ENCODE data around the gene SH3BP4. TPM values are rescaled to one million over a fixed set of nuclear protein-coding genes. Genes with fewer than 3 reads are reported as not detected.

The SH3BP4 gene
- total and polyA plus RNA-seq, 2 of the 13 experiments (the other 11 are each of a cell fraction or from before 2014, with no cell fraction given) = 34.6 to 99.1 TPM

DNA sequence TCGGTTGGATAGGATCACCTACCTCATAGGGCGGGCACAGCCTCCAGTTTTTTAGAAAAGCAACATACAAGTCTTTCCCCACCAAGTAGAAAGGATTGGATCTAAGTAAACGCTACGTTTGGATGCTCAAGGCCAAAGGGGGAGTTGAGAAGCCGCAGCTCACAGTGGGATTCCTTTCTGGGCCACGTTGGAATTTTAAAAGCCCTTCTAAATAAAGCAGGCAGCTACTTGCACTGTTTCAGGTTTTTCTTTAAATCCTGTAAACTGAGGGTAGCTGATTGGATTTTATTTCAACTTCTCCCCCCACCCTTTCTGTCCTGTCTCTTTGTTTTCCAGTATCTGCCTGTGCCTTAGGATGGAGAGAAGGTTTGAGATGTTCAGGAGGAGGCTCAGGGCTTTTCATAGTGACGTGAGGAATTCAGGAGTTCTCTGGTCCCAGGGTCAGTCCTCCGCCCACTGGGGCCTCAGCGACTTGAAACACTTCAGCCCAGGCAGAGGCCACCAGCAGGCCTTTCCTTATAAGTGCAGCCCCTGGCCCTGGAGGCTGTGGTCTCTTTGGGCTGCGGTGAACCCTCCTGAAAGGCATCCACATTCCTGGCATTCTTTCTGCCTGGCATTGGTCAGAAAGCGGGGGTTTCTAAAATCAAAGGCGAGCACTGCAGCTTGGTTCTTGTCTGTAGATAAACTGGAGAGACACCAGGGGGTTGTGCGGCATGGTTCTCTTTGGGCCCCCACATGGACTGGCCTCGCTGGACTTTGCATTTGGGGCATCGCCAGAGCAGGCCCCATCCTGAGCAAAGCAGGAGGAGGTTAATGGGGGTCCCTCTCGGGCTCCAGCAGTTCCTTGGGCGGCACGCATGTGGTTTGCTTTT, 44.5 kb downstream of the SH3BP4 start (continued):
- TF ChIP-seq CBFB (CRISPR knock-in tag; IDR thresholded peaks at IDR 0.05) = no peak
- TF ChIP-seq CHD4 (IDR thresholded peaks at IDR 0.05; ENCODE audit: borderline replicate concordance, low read length) = no peak
- TF ChIP-seq BATF2 (CRISPR knock-in tag; IDR thresholded peaks at IDR 0.05) = no peak
- TF ChIP-seq DRAP1 (CRISPR knock-in tag; IDR thresholded peaks at IDR 0.05) = no peak
- TF ChIP-seq, protein P1, sequence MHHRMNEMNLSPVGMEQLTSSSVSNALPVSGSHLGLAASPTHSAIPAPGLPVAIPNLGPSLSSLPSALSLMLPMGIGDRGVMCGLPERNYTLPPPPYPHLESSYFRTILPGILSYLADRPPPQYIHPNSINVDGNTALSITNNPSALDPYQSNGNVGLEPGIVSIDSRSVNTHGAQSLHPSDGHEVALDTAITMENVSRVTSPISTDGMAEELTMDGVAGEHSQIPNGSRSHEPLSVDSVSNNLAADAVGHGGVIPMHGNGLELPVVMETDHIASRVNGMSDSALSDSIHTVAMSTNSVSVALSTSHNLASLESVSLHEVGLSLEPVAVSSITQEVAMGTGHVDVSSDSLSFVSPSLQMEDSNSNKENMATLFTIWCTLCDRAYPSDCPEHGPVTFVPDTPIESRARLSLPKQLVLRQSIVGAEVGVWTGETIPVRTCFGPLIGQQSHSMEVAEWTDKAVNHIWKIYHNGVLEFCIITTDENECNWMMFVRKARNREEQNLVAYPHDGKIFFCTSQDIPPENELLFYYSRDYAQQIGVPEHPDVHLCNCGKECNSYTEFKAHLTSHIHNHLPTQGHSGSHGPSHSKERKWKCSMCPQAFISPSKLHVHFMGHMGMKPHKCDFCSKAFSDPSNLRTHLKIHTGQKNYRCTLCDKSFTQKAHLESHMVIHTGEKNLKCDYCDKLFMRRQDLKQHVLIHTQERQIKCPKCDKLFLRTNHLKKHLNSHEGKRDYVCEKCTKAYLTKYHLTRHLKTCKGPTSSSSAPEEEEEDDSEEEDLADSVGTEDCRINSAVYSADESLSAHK (CRISPR knock-in tag; IDR thresholded peaks at IDR 0.05; ENCODE audit: borderline replicate concordance) = no peak
- TF ChIP-seq ZNF513 (CRISPR knock-in tag; conservative IDR thresholded peaks at IDR 0.05) = no peak
- no peak for TF ChIP-seq ZNF101 (CRISPR knock-in tag; IDR thresholded peaks at IDR 0.05; ENCODE audit: borderline replicate concordance, low read depth)
- no peak for TF ChIP-seq NR0B2 (CRISPR knock-in tag; IDR thresholded peaks at IDR 0.05)
- peak; percentile 43; the same call in 1 of the 2 replicates for TF ChIP-seq RXRA (CRISPR knock-in tag; IDR thresholded peaks at IDR 0.05)
- TF ChIP-seq ZC3H13 (CRISPR knock-in tag; IDR thresholded peaks at IDR 0.05) = no peak
- TF ChIP-seq TCF12 (IDR thresholded peaks at IDR 0.05) = no peak
- TF ChIP-seq TCF12 (CRISPR knock-in tag; IDR thresholded peaks at IDR 0.05) = no peak
- TF ChIP-seq HNRNPK (IDR thresholded peaks at IDR 0.05; ENCODE audit: low read depth, low read length, poor library complexity, severe bottlenecking) = no peak
- 0 out of 2 replicates have a peak, but pooled peaks have one; percentile 5 for TF ChIP-seq ISL2 (CRISPR knock-in tag; IDR thresholded peaks at IDR 0.05)
- 0 out of 2 replicates have a peak, but pooled peaks have one; percentile 39 for TF ChIP-seq ZBTB3 (CRISPR knock-in tag; IDR thresholded peaks at IDR 0.05; ENCODE audit: borderline replicate concordance, low read depth)
- TF ChIP-seq ZNF672 (CRISPR knock-in tag; IDR thresholded peaks at IDR 0.05) = no peak
- no peak for TF ChIP-seq KDM2A (CRISPR knock-in tag; IDR thresholded peaks at IDR 0.05; ENCODE audit: borderline replicate concordance, low read depth)
- no peak for TF ChIP-seq TRIM24 (CRISPR knock-in tag; IDR thresholded peaks at IDR 0.05)
- TF ChIP-seq TBX3 (IDR thresholded peaks at IDR 0.05; ENCODE audit: borderline replicate concordance) = no peak
- no peak for TF ChIP-seq KMT2B (CRISPR knock-in tag; IDR thresholded peaks at IDR 0.05)
- TF ChIP-seq EP300 (IDR thresholded peaks at IDR 0.05; ENCODE audit: low read depth in 2 of 2, low read length in 2 of 2) = peak in 1 of 2 experiments; percentile 33; a peak in 1 of 4 replicates
- no peak for TF ChIP-seq EP300 (CRISPR knock-in tag; IDR thresholded peaks at IDR 0.05; ENCODE audit: borderline replicate concordance)

Data from HepG2 (cell line).